Bladder microvascular endothelial cell (primary cell): ENCODE results near the gene CES1. TPM values are rescaled to one million over a fixed set of nuclear protein-coding genes. Genes with fewer than 3 reads are reported as not detected.

Experiments
- total RNA-seq: library from RNA; depleted of rRNA; stranded (reverse); fragments of >200 nt; gene quantifications from 2 replicates; pipeline ENCODE4 v1.2.3, GENCODE V29; 2014

The CES1 gene
- total RNA-seq, result 0.16 TPM in 1 of 2 replicates, not detected in the other

DNA sequence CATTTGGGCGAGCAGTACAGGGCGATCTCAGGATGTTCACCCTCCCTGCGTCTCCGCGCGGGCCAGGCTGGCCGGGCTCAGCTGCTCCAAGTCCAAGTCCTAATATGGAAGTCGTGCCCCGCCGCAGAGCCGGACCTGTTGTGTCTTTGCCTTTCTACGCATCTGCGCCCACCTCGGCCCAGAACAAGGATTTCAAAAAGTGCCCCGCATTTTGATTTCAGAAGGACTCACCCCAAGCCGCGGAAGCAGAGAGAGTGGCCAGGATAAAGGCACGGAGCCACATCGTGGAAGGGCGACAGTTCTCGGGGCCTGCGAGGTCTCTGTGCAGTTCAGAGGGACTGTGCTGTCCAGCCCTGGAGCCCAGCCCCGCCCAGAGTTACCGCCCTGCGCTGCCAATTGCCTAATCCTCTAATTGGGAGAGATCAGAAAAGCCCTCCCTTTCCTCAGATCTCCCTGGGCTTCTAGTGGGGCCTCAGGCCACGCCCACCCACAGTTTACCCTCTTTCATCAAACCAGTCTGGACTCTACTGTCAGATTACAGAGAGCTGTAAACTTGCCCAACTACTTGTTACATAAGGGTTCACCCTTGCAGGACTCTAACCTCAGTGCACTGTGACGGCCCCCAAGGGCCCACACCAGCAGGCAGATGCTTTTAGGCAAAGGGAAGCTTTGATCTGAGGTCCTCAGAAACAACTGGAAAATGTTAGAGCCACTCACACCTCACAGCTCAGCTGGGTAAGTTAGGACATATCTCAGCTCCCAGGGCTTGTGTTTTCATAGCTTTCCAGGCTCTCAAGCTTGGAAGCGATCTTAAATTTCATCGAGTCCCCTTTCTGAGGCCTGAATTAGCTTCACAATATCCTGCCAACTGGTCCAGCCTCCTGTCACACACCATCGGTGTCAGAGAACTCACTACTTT is at the start of gene CES1:
CES1 (minus strand) TSS at position 324 of the 919 bp plus-strand sequence; CDS start at position 283, 41 bp downstream.

DNA sequence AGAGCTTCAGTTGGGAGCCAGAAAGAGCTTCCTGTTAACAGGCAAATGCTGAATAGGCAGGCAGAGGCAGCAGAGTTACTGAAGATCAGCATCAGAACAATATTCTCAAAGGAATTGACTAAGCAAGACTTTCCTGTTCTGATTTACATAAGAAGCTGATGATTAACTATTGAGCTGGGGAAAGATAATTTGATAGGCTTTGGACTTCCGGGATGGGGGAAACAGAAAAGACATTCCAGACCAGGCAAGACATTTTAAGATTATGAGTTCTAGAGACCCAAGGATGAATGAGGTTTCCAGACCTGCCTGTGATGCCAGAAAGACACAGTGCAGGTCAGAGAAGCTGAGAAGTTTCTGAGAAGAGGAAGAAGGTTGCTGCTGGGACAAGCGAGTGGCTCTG is 42.4 kb upstream of the CES1 start, which contains the start of gene CES5A:
CES5A (minus strand) TSS at position 101 of the 400 bp plus-strand sequence. CDS start 152 bp downstream, outside the sequence.

Other genes starting within 250 kb of the CES1 start
- gene SLC6A2, start 177.1 kb downstream of the CES1 start, total RNA-seq, result 0.38 TPM in 1 of 2 replicates, not detected in the other
- not detected in 2 replicates for gene CES5A, start 42.3 kb upstream of the CES1 start, total RNA-seq